Measurements from ENCODE around the gene THRSP.

Gene THRSP

GRCh38 chr11:78033040-78033439 lies 30.6 kb upstream of the THRSP start:
- H3K4me1 ChIP-seq (ENCODE audit: insufficient read depth, insufficient read length): peaks cover 5% of the 10 kb centered on the region
- no peaks in the 10 kb centered on the region for H3K27me3 ChIP-seq (ENCODE audit: insufficient read depth, insufficient read length)
- no peaks in the 10 kb centered on the region for H3K36me3 ChIP-seq (ENCODE audit: insufficient read depth, insufficient read length, low read length)
- no peak for DNase-seq (ENCODE audit: low read depth, low spot score)
- H3K4me3 ChIP-seq (ENCODE audit: insufficient read length, low read depth): no peak overlapping the region
- H3K9me3 ChIP-seq (ENCODE audit: insufficient read depth, low read length): no peaks in the 10 kb centered on the region
- TF ChIP-seq ZNF274 (IDR thresholded peaks at IDR 0.05; ENCODE audit: low read depth, low read length) (no peak), SUZ12 (IDR thresholded peaks at IDR 0.05; ENCODE audit: extremely low read depth, insufficient read depth, insufficient read length) (no peak), YY1 (IDR thresholded peaks at IDR 0.05; ENCODE audit: insufficient read depth, insufficient read length) (no peak)
- no peak overlapping the region for H3K9ac ChIP-seq (ENCODE audit: insufficient read length, low read depth)

GRCh38 chr11:78034623-78035022 lies 29.0 kb upstream of the THRSP start:
- Histone ChIP-seq H3K4me1 (ENCODE audit: insufficient read depth, insufficient read length) (peaks cover 5% of the 10 kb centered on the region), H3K4me3 (ENCODE audit: insufficient read length, low read depth) (no peak overlapping the region), H3K27me3 (ENCODE audit: insufficient read depth, insufficient read length) (no peaks in the 10 kb centered on the region), H3K36me3 (ENCODE audit: insufficient read depth, insufficient read length, low read length) (no peaks in the 10 kb centered on the region), H3K9ac (ENCODE audit: insufficient read length, low read depth) (no peak overlapping the region), H3K9me3 (ENCODE audit: insufficient read depth, low read length) (no peaks in the 10 kb centered on the region)
- no peak for TF ChIP-seq YY1 (IDR thresholded peaks at IDR 0.05; ENCODE audit: insufficient read depth, insufficient read length)
- TF ChIP-seq ZNF274 (IDR thresholded peaks at IDR 0.05; ENCODE audit: low read depth, low read length): no peak
- no peak for DNase-seq (ENCODE audit: low read depth, low spot score)

GRCh38 chr11:78036313-78036712 lies 27.3 kb upstream of the THRSP start:
- H3K4me1 ChIP-seq (ENCODE audit: insufficient read depth, insufficient read length): no peaks in the 10 kb centered on the region
- TF ChIP-seq YY1 (IDR thresholded peaks at IDR 0.05; ENCODE audit: insufficient read depth, insufficient read length): no peak
- TF ChIP-seq ZNF274 (IDR thresholded peaks at IDR 0.05; ENCODE audit: low read depth, low read length): no peak
- TF ChIP-seq SUZ12 (IDR thresholded peaks at IDR 0.05; ENCODE audit: extremely low read depth, insufficient read depth, insufficient read length): no peak
- H3K36me3 ChIP-seq (ENCODE audit: insufficient read depth, insufficient read length, low read length): no peaks in the 10 kb centered on the region
- no peak overlapping the region for H3K4me3 ChIP-seq (ENCODE audit: insufficient read length, low read depth)
- DNase-seq (ENCODE audit: low read depth, low spot score): no peak
- no peaks in the 10 kb centered on the region for H3K27me3 ChIP-seq (ENCODE audit: insufficient read depth, insufficient read length)
- H3K9ac ChIP-seq (ENCODE audit: insufficient read length, low read depth): no peak overlapping the region
- H3K9me3 ChIP-seq (ENCODE audit: insufficient read depth, low read length): no peaks in the 10 kb centered on the region

- no peaks in the 10 kb centered on the region for H3K9me3 ChIP-seq (ENCODE audit: insufficient read depth, low read length)
- H3K9ac ChIP-seq (ENCODE audit: insufficient read length, low read depth): no peak overlapping the region
- TF ChIP-seq YY1 (IDR thresholded peaks at IDR 0.05; ENCODE audit: insufficient read depth, insufficient read length) (no peak), ZNF274 (IDR thresholded peaks at IDR 0.05; ENCODE audit: low read depth, low read length) (no peak), SUZ12 (IDR thresholded peaks at IDR 0.05; ENCODE audit: extremely low read depth, insufficient read depth, insufficient read length) (no peak)
- no peaks in the 10 kb centered on the region for H3K4me1 ChIP-seq (ENCODE audit: insufficient read depth, insufficient read length)
- no peak overlapping the region for H3K4me3 ChIP-seq (ENCODE audit: insufficient read length, low read depth)
- H3K27me3 ChIP-seq (ENCODE audit: insufficient read depth, insufficient read length): no peaks in the 10 kb centered on the region
- no peaks in the 10 kb centered on the region for H3K36me3 ChIP-seq (ENCODE audit: insufficient read depth, insufficient read length, low read length)
- no peak for DNase-seq (ENCODE audit: low read depth, low spot score)
Measured at GRCh38 chr11:78037056-78037455, 26.6 kb upstream of the THRSP start.

GRCh38 chr11:78037825-78038620 lies 25.6 kb upstream of the THRSP start:
- Histone ChIP-seq H3K9me3 (ENCODE audit: insufficient read depth, low read length) (no peaks in the 10 kb centered on the region), H3K4me3 (ENCODE audit: insufficient read length, low read depth) (no peak overlapping the region), H3K4me1 (ENCODE audit: insufficient read depth, insufficient read length) (no peaks in the 10 kb centered on the region), H3K9ac (ENCODE audit: insufficient read length, low read depth) (no peak overlapping the region), H3K27me3 (ENCODE audit: insufficient read depth, insufficient read length) (no peaks in the 10 kb centered on the region), H3K36me3 (ENCODE audit: insufficient read depth, insufficient read length, low read length) (no peaks in the 10 kb centered on the region)
- TF ChIP-seq ZNF274 (IDR thresholded peaks at IDR 0.05; ENCODE audit: low read depth, low read length) (no peak), YY1 (IDR thresholded peaks at IDR 0.05; ENCODE audit: insufficient read depth, insufficient read length) (no peak), SUZ12 (IDR thresholded peaks at IDR 0.05; ENCODE audit: extremely low read depth, insufficient read depth, insufficient read length) (no peak)
- no peak for DNase-seq (ENCODE audit: low read depth, low spot score)

GRCh38 chr11:78038697-78039313 lies 24.9 kb upstream of the THRSP start:
- Histone ChIP-seq H3K36me3 (ENCODE audit: insufficient read depth, insufficient read length, low read length) (no peaks in the 10 kb centered on the region), H3K27me3 (ENCODE audit: insufficient read depth, insufficient read length) (no peaks in the 10 kb centered on the region), H3K4me3 (ENCODE audit: insufficient read length, low read depth) (no peak overlapping the region), H3K9me3 (ENCODE audit: insufficient read depth, low read length) (no peaks in the 10 kb centered on the region), H3K9ac (ENCODE audit: insufficient read length, low read depth) (no peak overlapping the region), H3K4me1 (ENCODE audit: insufficient read depth, insufficient read length) (no peaks in the 10 kb centered on the region)
- TF ChIP-seq SUZ12 (IDR thresholded peaks at IDR 0.05; ENCODE audit: extremely low read depth, insufficient read depth, insufficient read length) (no peak), YY1 (IDR thresholded peaks at IDR 0.05; ENCODE audit: insufficient read depth, insufficient read length) (no peak), ZNF274 (IDR thresholded peaks at IDR 0.05; ENCODE audit: low read depth, low read length) (no peak)
- DNase-seq (ENCODE audit: low read depth, low spot score): no peak

GRCh38 chr11:78039391-78039918 lies 24.2 kb upstream of the THRSP start:
- no peaks in the 10 kb centered on the region for H3K36me3 ChIP-seq (ENCODE audit: insufficient read depth, insufficient read length, low read length)
- H3K9me3 ChIP-seq (ENCODE audit: insufficient read depth, low read length): no peaks in the 10 kb centered on the region
- no peak overlapping the region for H3K9ac ChIP-seq (ENCODE audit: insufficient read length, low read depth)
- no peak for DNase-seq (ENCODE audit: low read depth, low spot score)
- H3K27me3 ChIP-seq (ENCODE audit: insufficient read depth, insufficient read length): no peaks in the 10 kb centered on the region
- H3K4me1 ChIP-seq (ENCODE audit: insufficient read depth, insufficient read length): no peaks in the 10 kb centered on the region
- H3K4me3 ChIP-seq (ENCODE audit: insufficient read length, low read depth): no peak overlapping the region
- TF ChIP-seq YY1 (IDR thresholded peaks at IDR 0.05; ENCODE audit: insufficient read depth, insufficient read length): no peak
- no peak for TF ChIP-seq ZNF274 (IDR thresholded peaks at IDR 0.05; ENCODE audit: low read depth, low read length)
- no peak for TF ChIP-seq SUZ12 (IDR thresholded peaks at IDR 0.05; ENCODE audit: extremely low read depth, insufficient read depth, insufficient read length)
